A549 (cell line): ENCODE measurements around the gene PDE4D.

Experiments
- POLR2A ChIP-seq: IDR thresholded peaks from 2 replicates; pipeline ENCODE4 v1.6.1; 2012; ENCODE audit warnings: mild to moderate bottlenecking, low read length
- RCOR1 ChIP-seq: fragments of 150-350 bp; IDR thresholded peaks from 2 replicates; pipeline ENCODE4 v1.6.1; 2014; ENCODE audit warnings: antibody characterized with exemption, low read length, low read depth
- TF ChIP-seq, protein P1 (sequence below): fragments of 250-450 bp; sonication (Bioruptor Pico); IDR thresholded peaks from 2 replicates; pipeline ENCODE4 v1.5.0; 2021; ENCODE audit warnings: mild to moderate bottlenecking, moderate library complexity, borderline replicate concordance
- TF ChIP-seq, protein P2 (sequence below): fragments of >200 bp; sonication (Bioruptor Twin); formaldehyde crosslinking; IDR thresholded peaks from 3 replicates; pipeline ENCODE4 v1.5.1; 2016
- TF ChIP-seq, protein P3 (sequence below): fragments of >200 bp; sonication (Bioruptor Twin); formaldehyde crosslinking; IDR thresholded peaks from 3 replicates; pipeline ENCODE4 v1.6.1; 2016

- TF ChIP-seq POLR2A (no peak), RCOR1 (no peak)
- TF ChIP-seq, protein P1, sequence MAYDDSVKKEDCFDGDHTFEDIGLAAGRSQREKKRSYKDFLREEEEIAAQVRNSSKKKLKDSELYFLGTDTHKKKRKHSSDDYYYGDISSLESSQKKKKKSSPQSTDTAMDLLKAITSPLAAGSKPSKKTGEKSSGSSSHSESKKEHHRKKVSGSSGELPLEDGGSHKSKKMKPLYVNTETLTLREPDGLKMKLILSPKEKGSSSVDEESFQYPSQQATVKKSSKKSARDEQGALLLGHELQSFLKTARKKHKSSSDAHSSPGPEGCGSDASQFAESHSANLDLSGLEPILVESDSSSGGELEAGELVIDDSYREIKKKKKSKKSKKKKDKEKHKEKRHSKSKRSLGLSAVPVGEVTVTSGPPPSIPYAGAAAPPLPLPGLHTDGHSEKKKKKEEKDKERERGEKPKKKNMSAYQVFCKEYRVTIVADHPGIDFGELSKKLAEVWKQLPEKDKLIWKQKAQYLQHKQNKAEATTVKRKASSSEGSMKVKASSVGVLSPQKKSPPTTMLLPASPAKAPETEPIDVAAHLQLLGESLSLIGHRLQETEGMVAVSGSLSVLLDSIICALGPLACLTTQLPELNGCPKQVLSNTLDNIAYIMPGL (CRISPR knock-in tag) = no peak
- TF ChIP-seq, protein P2, sequence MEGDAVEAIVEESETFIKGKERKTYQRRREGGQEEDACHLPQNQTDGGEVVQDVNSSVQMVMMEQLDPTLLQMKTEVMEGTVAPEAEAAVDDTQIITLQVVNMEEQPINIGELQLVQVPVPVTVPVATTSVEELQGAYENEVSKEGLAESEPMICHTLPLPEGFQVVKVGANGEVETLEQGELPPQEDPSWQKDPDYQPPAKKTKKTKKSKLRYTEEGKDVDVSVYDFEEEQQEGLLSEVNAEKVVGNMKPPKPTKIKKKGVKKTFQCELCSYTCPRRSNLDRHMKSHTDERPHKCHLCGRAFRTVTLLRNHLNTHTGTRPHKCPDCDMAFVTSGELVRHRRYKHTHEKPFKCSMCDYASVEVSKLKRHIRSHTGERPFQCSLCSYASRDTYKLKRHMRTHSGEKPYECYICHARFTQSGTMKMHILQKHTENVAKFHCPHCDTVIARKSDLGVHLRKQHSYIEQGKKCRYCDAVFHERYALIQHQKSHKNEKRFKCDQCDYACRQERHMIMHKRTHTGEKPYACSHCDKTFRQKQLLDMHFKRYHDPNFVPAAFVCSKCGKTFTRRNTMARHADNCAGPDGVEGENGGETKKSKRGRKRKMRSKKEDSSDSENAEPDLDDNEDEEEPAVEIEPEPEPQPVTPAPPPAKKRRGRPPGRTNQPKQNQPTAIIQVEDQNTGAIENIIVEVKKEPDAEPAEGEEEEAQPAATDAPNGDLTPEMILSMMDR = no peak
- TF ChIP-seq, protein P3, sequence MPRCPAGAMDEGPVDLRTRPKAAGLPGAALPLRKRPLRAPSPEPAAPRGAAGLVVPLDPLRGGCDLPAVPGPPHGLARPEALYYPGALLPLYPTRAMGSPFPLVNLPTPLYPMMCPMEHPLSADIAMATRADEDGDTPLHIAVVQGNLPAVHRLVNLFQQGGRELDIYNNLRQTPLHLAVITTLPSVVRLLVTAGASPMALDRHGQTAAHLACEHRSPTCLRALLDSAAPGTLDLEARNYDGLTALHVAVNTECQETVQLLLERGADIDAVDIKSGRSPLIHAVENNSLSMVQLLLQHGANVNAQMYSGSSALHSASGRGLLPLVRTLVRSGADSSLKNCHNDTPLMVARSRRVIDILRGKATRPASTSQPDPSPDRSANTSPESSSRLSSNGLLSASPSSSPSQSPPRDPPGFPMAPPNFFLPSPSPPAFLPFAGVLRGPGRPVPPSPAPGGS = 0 out of 3 replicates have a peak, but pooled peaks have one; percentile 14
Measured at GRCh38 chr5:59065554-59065953, 828.0 kb downstream of the PDE4D start.
